ENCODE results near the gene PUS1.
A peak's percentile ranks its signal among the peaks of the same experiment; 100 is the strongest.

PUS1 gene

DNA sequence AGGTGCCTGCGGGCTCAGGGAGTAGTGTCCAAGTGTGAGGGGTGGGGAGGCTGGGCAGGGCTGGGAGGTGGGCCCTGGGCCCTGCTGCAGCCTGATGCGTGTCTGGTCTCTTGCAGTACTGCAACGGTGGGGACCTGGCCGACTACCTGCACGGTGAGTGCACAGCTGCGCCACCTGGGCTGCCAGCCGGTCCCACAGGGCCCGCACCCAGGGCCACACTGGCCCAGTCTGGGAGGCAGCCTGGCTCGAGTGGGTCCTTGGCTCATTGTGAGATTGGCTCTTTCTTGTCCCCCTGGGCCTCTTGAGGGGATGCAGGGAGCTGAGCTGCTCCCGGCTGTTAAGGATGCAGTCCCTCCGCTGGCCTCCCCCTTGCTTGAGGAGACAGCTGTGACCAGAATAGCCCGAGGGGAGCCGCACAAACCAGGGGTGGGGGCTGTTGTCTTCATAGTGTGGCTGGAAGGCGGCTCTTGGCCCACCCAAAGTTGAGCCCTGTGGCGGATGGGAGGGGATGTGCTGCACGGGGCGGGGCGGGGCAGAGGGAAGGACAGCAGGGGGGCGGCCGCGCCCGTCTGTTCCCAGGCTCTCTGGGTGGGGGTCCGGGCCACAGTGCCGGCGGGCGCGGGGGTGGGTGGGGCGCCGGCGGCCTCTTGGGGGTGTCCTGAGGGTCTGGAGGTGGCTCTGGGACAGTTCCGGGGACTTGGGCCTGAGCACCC lies 21.5 kb upstream of the PUS1 start:
- TF ChIP-seq POLR2A (IDR thresholded peaks at IDR 0.05; ENCODE audit: low read depth, low read length), result no peak
- DNase-seq (ENCODE audit: insufficient read length, low spot score) (no peak), FAIRE-seq (no peak)

DNA sequence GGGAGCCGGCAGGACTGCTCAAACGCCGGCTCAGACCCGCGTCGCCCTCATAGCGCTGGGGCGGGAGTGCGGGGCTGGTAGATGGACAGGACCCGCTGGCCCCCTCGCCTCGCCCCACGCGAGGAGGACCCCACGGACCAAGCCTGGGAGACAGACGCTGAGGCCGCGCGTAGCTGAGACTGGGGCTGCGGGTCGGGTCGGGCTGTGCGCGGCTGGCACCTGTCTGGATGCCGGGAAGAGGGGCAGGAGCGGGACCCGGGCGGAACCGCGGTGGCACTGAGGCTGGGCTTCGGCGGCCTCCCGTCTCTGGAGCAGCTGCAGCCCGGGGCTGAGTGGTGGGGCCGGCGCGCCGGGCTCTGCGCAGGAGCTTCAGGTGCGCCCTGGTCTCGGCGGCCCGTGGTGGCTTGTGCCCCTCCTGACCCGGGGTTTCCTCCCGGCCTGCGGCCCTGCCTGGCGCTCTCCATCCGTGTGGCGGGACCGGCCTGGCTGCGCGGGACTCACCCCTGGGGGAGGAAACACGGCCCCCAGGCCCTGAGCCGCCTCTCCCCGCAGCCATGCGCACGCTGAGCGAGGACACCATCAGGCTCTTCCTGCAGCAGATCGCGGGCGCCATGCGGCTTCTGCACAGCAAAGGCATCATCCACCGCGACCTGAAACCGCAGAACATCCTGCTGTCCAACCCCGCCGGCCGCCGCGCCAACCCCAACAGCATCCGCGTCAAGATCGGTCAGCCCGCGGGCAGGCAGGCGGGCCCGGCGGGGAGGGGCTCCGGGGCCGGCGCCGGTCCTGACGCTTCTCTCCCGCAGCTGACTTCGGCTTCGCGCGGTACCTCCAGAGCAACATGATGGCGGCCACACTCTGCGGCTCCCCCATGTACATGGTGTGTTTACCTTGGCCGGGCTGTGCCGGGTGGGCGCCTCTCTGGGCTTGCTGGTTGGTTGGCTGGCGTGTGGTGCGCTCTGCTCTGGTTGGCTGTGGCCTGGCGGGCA lies 20.7 kb upstream of the PUS1 start:
- no peak for DNase-seq (ENCODE audit: insufficient read length, low spot score)
- TF ChIP-seq POLR2A (IDR thresholded peaks at IDR 0.05; ENCODE audit: low read depth, low read length), result no peak

DNA sequence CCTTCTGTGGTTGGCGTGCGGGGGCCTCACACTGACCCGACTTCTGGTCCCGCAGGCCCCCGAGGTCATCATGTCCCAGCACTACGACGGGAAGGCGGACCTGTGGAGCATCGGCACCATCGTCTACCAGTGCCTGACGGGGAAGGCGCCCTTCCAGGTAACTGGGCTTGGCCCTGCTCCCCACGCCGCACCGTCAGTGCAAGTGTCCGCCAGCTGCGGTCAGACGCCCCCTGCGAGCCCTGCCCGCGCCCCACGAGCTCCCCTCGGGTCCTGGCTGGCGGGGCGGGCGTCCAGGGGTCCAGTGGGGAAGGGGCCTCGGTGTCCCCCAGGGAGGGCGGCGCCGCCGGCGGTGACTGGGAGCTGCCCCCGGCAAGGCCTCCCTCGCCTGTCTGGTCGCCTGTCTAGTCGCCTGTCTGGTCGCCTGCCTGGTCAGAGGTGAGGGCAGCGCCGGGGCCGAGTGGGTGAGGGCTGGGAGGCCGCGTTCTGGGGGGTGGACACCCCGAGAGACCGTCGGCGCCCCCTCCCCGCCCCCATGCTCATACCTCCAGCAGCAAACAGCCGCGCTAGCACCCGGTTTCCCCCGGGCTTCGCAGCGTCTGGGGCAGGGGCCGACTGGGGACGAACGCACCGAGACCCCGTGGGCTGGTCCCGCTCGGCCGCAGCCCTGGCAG lies 19.9 kb upstream of the PUS1 start:
- FAIRE-seq (no peak), DNase-seq (ENCODE audit: insufficient read length, low spot score) (no peak)
- TF ChIP-seq POLR2A (IDR thresholded peaks at IDR 0.05; ENCODE audit: low read depth, low read length), result no peak

More for the DNA sequence above, 20.7 kb upstream of the PUS1 start:
- FAIRE-seq, result no peak

DNA sequence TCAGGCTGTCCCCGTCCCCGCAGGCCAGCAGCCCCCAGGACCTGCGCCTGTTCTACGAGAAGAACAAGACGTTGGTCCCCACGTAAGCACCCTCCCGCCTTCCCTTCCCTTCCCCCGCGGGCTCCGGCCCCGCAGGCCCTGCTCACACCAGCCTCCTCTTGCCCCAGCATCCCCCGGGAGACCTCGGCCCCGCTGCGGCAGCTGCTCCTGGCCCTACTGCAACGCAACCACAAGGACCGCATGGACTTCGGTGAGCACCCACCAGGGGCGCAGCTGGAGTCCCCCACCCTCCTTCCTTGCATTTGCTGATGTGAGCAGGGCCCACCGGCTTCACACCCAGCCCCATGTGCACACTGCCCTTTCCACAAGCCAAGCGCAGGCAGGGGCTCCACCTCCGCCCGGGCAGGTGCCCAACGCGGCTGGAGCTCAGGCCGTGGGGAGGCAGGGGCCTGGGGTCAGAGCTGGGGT lies 19.3 kb upstream of the PUS1 start:
- TF ChIP-seq POLR2A (IDR thresholded peaks at IDR 0.05; ENCODE audit: low read depth, low read length), result no peak
- DNase-seq (ENCODE audit: insufficient read length, low spot score) (no peak), FAIRE-seq (no peak)

DNA sequence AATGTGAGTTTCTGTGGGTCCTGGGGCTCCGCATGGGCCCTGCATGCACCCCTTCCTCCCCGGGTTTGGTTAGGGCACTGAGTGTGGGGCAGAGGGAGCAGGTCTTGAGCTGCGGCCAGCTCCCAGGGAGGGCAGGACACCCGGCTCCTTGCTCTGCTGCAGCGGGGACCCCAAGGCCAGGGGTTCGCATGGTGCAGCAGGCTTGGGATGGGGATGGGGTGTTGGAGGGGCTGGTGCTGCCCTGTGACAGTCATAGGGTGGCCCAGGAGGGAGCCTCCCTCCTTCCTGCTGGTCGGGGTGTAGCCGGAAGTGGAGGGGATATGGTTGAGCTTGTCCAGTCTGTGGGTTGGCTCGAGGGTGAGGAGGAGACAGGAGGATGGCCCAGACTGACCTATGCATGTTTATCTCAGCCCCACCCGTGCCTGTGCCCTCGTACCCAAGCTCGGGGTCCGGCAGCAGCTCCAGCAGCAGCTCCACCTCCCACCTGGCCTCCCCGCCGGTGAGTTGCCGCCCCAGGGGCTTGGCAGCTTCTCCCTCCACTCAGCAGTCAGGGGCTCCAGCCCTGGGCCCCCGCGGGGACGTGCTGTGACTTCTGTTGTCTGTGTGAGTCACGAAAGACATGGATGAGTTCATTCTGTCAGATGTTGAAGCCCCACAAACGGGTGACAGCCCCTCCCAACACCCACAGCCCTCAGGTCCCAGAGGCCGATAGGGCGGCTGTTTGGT lies 18.6 kb upstream of the PUS1 start:
- no peak for TF ChIP-seq POLR2A (IDR thresholded peaks at IDR 0.05; ENCODE audit: low read depth, low read length)
- FAIRE-seq (no peak), DNase-seq (ENCODE audit: insufficient read length, low spot score) (no peak)

DNA sequence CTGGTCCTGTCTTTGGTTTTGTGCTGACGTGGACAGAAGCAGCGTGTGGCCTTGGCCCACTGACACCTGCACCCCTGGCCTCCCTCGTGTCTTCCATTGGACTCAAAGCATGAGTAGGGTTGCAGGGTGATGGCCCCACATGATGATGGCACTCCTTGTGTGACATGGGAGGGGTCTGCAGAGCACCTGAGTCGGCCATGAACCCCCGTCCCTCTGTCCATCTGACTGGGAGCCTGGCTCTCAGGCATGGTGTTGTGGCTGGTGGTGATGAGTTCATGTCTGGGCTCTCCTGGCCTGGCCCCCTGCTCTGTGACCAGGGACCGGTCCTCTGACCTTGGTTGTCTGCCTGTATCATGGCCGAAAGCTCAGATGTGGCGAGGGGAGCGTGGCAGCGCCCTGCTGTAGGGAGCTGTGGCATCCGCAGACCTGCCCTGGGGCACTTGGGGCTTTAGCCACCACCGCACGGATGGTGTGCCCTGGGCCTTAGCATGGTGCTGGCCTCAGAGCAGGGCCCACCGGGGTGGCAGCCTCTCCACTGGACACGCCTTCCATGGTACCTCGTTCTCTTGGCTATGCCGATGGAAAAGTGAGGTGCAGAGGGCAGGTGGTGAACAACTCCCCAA lies 17.9 kb upstream of the PUS1 start:
- no peak for DNase-seq (ENCODE audit: insufficient read length, low spot score)
- no peak for FAIRE-seq
- TF ChIP-seq POLR2A (IDR thresholded peaks at IDR 0.05; ENCODE audit: low read depth, low read length), result no peak

DNA sequence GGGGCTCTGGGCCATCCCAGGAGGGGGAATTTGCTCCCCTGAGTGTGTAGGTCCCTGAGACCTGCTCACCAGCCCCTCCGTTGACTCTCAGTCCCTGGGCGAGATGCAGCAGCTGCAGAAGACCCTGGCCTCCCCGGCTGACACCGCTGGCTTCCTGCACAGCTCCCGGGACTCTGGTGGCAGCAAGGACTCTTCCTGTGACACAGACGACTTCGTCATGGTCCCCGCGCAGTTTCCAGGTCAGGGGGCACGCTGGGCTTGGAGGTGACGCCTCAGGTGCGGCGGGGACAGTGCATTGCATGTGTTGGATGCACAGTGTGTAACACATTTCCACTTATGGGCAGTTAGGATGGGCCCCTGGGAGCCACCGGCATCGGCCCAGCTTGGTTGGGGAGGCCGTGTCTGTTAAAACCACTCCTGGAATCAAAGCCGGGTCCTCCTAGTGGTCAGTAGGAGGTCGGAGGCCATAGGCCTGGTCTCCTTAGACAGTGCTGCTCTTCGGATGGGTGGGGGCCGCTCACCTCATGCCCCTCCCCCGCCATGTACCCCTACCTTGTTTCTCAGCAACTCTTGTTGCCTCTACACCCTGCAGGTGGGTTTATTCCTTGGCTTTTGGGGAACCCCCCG lies 17.1 kb upstream of the PUS1 start:
- no peak for FAIRE-seq

DNA sequence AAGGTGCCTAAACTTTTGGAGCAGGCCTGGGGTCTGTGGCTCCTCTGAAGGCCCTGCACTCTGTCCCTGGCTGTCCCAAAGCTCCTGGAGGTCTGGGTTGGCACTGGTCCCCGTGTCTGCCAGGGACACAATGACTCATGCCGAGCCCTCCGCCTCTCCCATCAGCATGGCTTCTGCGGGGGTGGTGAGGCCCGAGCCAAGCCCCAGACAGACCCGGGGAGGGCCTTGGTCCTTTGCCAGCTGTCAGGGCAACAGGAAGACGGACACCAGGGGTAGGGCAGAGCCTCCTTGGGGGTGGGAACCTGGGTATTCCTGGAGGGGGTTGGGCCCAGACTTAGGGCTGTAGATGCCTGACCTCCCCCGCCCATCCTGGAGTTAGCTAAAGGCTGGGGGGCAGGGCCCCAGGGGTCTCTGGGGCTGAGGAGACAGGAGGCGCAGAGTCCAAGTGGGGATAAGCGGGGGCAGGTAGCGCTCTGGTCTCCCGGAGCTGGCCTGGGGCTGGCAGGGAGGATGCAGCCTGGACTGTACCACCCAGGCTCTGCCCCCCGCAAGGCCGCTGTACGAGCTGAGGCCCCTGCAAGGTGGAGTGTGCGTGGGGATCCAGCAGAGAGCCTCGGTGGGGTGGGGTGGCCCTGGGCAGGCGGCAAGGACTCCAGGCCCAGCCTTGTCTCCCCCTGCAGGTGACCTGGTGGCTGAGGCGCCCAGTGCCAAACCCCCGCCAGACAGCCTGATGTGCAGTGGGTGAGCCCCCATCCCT lies 16.4 kb upstream of the PUS1 start:
- TF ChIP-seq POLR2A (IDR thresholded peaks at IDR 0.05; ENCODE audit: low read depth, low read length), result no peak
- DNase-seq (ENCODE audit: insufficient read length, low spot score) (peak; percentile 99), FAIRE-seq (peak; percentile 64)

More for the DNA sequence above, 17.1 kb upstream of the PUS1 start:
- no peak for DNase-seq (ENCODE audit: insufficient read length, low spot score)
- TF ChIP-seq POLR2A (IDR thresholded peaks at IDR 0.05; ENCODE audit: low read depth, low read length), result no peak

DNA sequence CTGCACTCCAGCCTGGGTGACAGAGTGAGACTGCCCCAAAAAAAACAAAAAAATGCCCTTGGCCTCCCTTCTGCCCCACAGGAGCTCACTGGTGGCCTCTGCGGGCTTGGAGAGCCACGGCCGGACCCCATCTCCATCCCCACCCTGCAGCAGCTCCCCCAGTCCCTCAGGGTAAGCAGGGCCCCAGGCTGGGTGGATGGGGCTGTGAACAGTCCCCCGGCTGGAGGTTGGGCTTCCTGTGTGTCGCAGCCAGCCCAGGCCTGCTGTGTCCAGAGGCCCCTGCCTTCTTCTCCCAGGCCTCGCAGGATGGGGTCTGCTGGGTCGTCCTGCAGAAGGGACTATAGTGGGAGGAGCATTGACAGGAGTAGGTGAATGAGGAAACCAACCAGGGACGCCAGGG lies 15.4 kb upstream of the PUS1 start:
- DNase-seq (ENCODE audit: insufficient read length, low spot score) (no peak), FAIRE-seq (no peak)
- no peak for TF ChIP-seq POLR2A (IDR thresholded peaks at IDR 0.05; ENCODE audit: low read depth, low read length)

DNA sequence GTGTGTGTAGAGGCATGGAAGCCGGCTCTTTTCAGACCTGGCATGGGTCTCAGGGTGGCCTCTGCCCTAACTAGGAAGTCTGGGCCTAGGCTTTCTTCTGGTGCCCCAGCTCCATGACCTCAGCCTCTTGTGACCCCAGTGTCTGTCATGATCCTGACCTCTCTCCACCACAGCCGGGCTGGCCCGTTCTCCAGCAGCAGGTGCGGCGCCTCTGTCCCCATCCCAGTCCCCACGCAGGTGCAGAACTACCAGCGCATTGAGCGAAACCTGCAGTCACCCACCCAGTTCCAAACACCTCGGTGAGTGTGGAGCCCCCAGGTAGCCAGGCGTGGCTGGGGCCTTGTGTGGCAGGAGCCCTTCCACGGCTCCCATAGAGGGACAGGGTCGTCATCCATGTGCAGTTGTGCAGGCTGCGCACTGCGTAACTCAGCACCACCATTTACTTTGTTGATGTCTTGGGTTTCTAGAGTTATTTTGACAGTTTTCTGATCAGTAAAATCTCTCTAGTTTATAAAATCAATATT lies 14.8 kb upstream of the PUS1 start:
- no peak for FAIRE-seq
- no peak for DNase-seq (ENCODE audit: insufficient read length, low spot score)
- no peak for TF ChIP-seq POLR2A (IDR thresholded peaks at IDR 0.05; ENCODE audit: low read depth, low read length)

DNA sequence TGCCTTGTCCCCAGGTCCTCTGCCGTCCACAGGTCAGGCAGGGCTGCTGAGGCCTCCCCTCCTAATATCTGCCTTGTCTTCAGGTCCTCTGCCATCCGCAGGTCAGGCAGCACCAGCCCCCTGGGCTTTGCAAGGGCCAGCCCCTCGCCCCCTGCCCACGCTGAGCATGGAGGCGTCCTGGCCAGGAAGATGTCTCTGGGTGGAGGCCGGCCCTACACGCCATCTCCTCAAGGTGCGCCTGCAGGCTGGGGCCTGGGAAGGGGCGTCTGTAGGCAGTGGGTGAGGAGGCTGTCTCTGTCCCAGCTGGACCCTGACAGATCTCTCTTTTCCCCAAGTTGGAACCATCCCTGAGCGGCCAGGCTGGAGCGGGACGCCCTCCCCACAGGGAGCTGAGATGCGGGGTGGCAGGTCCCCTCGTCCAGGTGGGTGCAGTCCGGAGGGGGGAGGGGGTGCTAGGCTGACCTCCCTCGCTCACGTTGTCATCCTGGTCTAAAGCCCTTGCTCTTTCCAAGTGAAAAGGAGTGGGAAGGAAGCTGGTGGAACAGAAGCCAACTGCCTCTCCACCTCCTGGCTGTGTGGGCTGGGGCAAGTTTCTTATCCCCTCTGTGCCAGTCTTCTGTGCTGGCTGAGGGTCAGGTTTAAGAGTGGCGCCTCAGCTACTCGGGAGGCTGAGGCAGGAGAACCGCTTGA lies 13.9 kb upstream of the PUS1 start:
- DNase-seq (ENCODE audit: insufficient read length, low spot score) (no peak), FAIRE-seq (no peak)
- no peak for TF ChIP-seq POLR2A (IDR thresholded peaks at IDR 0.05; ENCODE audit: low read depth, low read length)
